GM10847 (cell line): ENCODE data around the gene FKTN.

Experiments
- POLR2A ChIP-seq: IDR thresholded peaks from 2 replicates; pipeline ENCODE4 v1.6.1; 2011; ENCODE audit not compliant: insufficient read length; ENCODE audit errors: extremely low read depth

FKTN gene

DNA sequence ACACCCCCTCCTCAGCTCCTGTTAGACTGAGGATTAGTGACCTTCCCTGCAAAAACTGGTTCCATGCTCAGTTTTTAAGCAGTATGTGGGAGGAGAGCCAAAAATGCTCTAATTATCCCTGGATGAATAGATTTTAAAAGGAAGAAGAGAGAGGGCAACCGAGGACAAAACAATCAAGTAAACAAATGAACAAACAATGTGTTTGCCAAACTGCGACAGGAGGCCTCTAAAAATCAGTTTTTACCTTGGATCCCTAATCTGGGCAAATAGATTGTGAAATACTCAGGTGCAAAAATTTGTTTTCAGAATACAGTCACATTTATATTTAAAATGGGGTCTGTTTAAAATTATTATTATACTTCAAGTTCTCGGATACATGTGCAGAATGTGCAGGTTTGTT lies 112.8 kb downstream of the FKTN start:
- TF ChIP-seq POLR2A = no peak

- TF ChIP-seq POLR2A = no peak
Observed at GRCh38 chr9:105672711-105673234, 114.8 kb downstream of the FKTN start.

- no peak for TF ChIP-seq POLR2A
Observed at GRCh38 chr9:105673850-105674387, 116.0 kb downstream of the FKTN start.

- TF ChIP-seq POLR2A = no peak
Observed at GRCh38 chr9:105676351-105676923, 118.5 kb downstream of the FKTN start.

DNA sequence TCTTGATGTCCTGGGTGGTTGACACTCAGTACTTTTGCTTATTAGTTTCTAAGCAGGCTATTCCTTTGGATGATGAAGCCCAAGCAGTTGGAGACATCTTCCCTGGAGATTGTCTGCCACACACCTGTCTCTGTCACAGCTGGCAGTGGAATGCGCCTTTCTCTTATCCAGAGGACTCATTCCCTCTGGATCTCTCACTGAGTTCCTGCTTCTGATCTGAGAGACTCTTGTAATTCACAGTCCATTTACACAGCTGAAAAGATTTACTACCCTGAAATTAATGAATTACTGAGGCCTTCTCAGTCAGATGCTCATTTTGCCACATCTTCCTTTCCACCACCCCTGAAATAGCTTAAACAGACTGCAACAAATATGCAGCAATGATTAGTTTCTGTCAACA lies 120.2 kb downstream of the FKTN start:
- TF ChIP-seq POLR2A = no peak

GRCh38 chr9:105678781-105679180 lies 120.8 kb downstream of the FKTN start:
- no peak for TF ChIP-seq POLR2A

DNA sequence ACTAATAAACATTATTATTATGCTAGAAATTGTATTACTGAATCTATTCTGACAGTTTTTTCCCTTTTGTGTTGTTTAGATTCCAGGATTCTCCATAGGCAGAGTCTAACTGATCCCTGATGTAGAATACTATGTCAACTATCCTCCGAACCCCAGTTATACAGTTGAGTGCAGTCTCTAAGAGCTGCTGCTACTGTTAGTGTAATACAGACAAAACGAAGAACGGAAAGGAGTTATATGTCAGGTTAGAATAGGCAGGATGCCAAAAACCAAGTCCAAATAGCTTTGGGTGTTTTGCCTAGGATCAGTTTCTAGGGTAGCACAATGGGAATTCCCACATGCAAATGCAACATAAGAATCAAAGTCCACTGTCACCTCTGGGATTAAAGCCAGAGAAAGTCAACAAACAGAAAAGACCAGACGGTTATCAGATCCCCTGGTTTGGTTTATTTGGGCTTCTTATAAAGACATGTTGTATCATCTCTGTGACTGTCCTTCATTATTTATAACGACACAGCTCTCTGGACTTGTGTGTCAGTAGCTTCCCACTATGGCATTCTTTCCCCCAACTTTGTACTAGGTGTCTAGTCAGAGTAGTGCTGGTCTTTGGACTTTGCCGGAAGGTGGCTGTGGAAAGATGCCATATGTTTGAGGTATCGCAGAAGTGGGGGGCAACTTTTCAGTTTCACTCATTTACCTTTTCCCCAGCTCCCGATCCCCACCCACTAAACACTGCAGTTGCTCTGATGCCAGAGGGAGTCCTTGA lies 121.5 kb downstream of the FKTN start:
- TF ChIP-seq POLR2A = no peak

DNA sequence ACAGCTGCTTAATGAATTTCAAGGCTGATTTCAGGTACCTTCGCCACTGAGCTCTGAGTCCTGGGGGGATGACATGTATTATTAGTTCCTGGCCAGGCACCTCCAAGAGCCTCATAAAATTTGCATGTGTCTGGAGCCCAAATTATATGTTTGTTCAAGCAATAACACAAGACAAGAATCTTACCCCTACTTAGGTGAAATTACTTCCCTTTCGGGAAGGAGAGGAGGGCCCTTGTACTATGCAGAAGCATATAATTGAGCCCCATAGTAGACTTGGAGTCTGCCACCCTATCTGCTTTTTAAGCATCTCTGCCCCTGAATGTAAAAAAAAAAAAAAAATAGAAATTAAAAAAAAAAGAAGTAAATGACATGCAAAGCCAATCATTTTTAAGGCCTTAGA lies 123.4 kb downstream of the FKTN start:
- TF ChIP-seq POLR2A = no peak

- TF ChIP-seq POLR2A = no peak
Observed at GRCh38 chr9:105681724-105682123, 123.8 kb downstream of the FKTN start.

DNA sequence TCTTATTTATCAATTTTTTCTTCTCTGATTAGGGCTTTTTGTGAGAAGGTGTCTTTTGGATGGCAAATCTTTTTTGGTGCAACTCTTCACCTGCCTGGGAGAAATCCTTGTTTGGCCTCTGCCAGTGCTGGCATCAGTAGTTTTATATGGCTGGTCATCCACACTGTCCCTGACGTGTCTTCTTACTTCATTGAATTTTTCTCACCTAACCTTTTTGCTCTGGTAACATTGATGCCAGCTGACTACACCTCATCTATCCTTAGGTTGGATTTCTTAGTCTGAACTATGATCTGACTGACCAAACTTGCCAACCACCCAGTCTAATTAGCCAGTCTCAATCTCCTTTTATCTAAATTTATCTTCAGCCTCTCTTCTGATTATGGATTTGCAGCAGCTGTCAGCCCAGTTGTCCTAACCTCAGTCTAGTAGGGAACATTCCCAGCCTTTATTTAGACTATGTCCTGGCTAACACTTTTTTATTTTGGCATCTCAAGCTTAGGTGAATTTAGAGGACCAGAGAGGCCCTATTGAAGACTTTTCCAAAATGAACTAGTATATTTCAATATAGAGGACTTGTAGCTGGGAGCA lies 125.9 kb downstream of the FKTN start:
- no peak for TF ChIP-seq POLR2A

DNA sequence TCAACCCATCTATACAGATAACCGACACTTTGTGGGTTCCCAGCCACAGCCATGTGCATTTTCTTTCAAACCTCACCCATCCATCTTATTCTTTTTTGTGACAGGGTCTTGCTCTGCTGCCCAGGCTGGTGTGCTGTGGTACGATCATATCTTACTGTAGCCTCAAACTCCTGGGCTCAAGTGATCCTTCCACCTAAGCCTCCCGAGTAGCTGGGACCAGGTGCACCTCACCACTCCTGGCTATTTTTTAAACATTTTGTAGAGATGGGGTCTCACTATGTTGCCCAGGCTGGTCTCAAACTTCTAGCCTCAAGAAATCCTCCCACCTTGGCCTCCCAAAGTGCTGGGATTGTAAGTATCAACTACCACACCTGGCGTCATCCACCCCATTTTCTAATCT lies 129.0 kb downstream of the FKTN start:
- no peak for TF ChIP-seq POLR2A
